Measurements from ENCODE around the gene SLC46A3.
A peak's percentile ranks its signal among the peaks of the same experiment; 100 is the strongest.

SLC46A3 gene

GRCh38 chr13:28679628-28680027 lies 39.1 kb downstream of the SLC46A3 start:
- no peak for DNase-seq

GRCh38 chr13:28678809-28679208 lies 40.0 kb downstream of the SLC46A3 start:
- DNase-seq, result no peak

GRCh38 chr13:28671126-28671792 lies 47.5 kb downstream of the SLC46A3 start:
- no peak for DNase-seq

GRCh38 chr13:28666897-28667488 lies 51.8 kb downstream of the SLC46A3 start:
- DNase-seq, result no peak

GRCh38 chr13:28659621-28659970 lies 59.2 kb downstream of the SLC46A3 start:
- DNase-seq, result peak; percentile 6

GRCh38 chr13:28658796-28659620 lies 59.8 kb downstream of the SLC46A3 start, which contains the start of gene POMP:
Gene POMP, plus strand, starts transcription at chr13:28659130. Its CDS starts 55 bp downstream, at chr13:28659185.
- peak; percentile 88 for DNase-seq

- DNase-seq, result no peak
Measured at GRCh38 chr13:28658539-28658795, 60.3 kb downstream of the SLC46A3 start.

- DNase-seq, result no peak
Measured at GRCh38 chr13:28657784-28658538, 60.8 kb downstream of the SLC46A3 start.

- no peak for DNase-seq
Measured at GRCh38 chr13:28655561-28655960, 63.2 kb downstream of the SLC46A3 start.

- DNase-seq, result no peak
Measured at GRCh38 chr13:28654276-28654675, 64.5 kb downstream of the SLC46A3 start.

GRCh38 chr13:28653111-28653510 lies 65.7 kb downstream of the SLC46A3 start:
- no peak for DNase-seq

GRCh38 chr13:28651810-28652401 lies 66.9 kb downstream of the SLC46A3 start:
- no peak for DNase-seq

GRCh38 chr13:28650284-28650683 lies 68.5 kb downstream of the SLC46A3 start:
- no peak for DNase-seq
